Thyroid gland (tissue), 4 donors: ENCODE results near the gene KRTAP5-6.

Experiments used
- CTCF ChIP-seq, 6 experiments: fragments of 200-600 bp in 3 of 6; fragments of 450-650 bp in 3 of 6; sonication (generic) in 3 of 6; IDR thresholded peaks; one replicate each; pipeline ENCODE4 v1.5.1; 2016 to 2019; ENCODE audit warnings: antibody characterized with exemption in 6 of 6, mild to moderate bottlenecking in 2 of 6, inconsistent platforms in 1 of 6, moderate library complexity in 1 of 6
- POLR2A ChIP-seq, 2 donors: fragments of 450-650 bp; IDR thresholded peaks; one replicate each; pipeline ENCODE4 v1.6.1; 2017; ENCODE audit warnings: antibody characterized with exemption in 2 of 2, mild to moderate bottlenecking in 2 of 2, moderate library complexity in 1 of 2

DNA sequence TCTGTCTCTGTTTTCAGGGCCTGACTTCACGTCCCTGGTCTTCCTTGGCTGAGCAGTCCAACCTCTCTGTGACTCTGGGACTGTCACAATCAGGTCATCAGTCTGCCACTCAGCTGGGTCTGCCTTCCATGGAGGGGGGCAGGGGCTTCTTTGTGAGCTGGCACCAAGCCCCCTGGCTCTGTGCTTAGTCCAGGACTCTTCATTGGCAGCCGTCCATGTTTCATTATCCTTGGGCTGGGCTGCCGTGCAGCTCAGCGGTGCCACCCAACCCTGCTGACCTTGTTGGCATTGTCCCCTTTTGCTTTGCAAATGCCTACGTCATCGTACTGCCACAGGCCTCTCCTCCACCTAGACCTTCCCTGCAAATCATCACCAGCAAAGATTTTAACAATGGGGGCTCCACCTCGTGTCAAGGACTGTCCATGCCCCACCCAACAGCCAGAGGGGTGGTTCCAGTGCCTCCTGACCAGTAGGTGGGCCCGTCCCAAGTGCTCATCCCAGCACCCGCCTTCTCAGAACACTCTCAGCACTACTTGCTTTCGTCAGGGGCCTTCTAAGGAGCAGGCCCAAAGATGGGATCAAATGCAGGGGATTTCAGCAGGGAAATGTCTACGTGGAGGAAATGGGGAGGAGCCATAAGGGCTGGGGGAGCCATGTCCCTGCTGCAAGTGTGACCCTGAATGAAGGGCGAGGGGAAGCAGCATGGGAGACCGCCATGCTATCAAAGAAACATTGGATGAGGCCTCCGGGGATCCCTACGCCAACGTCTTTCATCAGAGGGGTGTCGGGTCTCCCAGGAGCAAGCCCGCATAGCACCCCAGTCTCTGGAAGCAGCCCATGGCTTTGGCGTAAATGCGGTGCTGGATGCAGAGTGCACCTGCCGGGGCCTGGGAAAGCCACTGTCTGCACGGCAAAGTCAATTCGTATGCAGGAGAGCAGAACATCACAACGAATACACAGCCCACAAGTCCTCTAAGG is 18.2 kb downstream of the KRTAP5-6 start:
- TF ChIP-seq POLR2A (IDR thresholded peaks at IDR 0.05) = no peak
- no peak for TF ChIP-seq CTCF (IDR thresholded peaks at IDR 0.05)
